GM19395 (cell line): Measurements from ENCODE around the gene VPS16.

Source experiments
- ATAC-seq: cut with Tn5 transposase; IDR thresholded peaks from one replicate; pipeline ENCODE4 v1.9.1; 2021; ENCODE audit warnings: mild to moderate bottlenecking, moderate library complexity; ENCODE audit not compliant: unreplicated experiment

VPS16 gene

GRCh38 chr20:2867081-2867864, 26.7 kb downstream of the VPS16 start:
- no peak for ATAC-seq

GRCh38 chr20:2869381-2869780, 28.8 kb downstream of the VPS16 start:
- ATAC-seq = no peak

GRCh38 chr20:2871111-2871465, 30.5 kb downstream of the VPS16 start:
- ATAC-seq = no peak

DNA sequence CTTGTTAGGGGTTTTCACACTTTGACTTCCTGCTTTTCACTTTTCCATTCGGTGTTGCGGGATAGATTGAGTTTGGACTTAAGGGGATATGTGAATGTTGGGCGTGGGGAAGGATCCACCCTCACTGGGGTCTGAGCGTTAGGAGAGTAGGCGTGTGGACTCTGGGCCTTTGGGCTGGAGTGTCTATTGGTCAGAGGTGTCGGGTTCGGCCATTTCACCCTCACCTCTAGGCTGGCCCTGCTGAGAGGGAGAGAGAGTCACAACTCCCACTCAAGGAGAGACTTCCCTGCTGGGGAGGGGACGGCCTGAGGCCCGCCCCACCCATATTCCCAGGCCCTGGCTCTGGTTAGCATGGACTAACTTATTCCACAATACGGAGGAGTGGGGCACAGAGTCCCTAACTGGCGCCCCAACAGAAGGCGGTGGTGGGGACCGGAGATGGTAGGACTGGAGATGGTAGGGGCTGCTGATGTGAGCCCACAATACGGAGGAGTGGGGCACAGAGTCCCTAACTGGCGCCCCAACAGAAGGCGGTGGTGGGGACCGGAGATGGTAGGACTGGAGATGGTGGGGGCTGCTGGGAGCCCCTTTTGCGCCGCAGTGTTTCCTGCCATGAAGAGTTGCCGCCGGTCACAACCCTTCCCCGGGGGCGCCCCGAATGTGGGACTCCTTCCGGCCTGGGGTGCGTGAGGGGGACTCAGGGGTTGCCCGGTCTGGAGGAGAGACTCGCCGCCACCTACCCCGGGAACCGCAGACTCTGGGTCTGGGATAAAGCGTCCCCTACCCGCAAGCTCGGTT, 31.3 kb downstream of the VPS16 start:
- no peak for ATAC-seq

DNA sequence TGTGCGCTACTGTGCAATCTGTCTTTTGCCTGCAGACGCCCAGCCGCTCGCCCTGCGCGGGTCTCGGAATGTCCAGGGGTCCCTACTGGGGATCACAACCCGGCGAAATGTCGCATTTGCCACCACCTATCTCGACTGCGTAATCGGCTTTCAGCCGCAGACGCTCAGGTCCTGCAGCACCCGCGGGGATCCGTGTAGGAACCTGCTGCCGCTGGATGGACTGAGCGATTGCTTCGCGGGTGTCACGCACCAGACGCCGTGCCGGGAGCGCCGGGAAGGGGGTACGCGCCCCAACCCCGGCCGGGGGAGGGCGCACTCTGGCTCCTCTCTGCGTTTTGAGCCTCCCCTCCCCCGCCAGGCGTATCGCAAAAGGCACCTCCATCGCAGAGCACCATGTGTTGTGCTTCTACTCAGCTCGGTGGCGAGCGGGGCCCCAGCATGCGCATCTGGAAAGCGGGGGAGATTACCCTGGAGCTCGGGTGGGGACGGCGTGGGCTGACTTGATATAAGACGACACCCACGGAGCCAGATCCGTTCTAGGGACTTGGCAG, 32.0 kb downstream of the VPS16 start:
- peak; percentile 33 for ATAC-seq

DNA sequence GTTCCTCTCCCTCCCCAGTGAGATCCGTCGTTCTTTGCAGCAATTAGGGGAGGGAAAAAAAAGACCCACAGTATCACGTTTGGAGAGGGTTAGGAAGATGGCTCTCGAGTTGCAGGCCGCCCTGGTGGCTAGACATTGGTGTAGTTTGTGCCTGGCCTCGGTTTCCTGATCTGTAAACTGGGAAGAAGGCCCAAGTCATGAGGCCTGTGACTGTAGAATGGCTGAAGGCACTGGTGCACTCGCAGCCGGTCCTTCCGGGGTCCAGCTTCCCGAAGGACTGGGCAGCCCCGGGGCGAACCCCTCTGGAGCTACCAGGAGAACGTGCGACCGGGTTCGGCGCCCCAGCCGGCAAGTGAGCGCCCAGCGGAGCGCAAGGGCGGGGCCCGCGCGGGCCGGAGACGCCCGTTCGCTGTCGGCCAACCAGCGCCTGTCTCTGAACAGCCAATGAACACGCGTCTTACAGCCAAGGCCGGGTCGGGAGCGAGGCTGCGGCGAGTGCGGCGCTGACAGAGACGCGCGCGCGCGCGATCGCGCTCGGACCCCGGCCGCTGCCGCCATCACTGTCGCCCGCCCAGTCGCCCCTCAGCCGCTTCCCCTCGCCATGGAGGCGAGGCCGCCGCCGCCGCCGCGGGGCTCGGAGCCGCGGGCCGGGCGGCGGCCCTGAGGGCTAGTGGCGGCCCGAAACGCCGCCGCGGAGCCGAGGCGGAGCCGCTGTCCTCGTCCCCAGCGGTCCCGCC, 32.6 kb downstream of the VPS16 start, which contains the start of gene PTPRA:
PTPRA (plus strand) TSS at position 472 of the 737 bp plus-strand sequence. CDS start 90,797 bp downstream, outside the sequence.
- ATAC-seq = peak; percentile 90

DNA sequence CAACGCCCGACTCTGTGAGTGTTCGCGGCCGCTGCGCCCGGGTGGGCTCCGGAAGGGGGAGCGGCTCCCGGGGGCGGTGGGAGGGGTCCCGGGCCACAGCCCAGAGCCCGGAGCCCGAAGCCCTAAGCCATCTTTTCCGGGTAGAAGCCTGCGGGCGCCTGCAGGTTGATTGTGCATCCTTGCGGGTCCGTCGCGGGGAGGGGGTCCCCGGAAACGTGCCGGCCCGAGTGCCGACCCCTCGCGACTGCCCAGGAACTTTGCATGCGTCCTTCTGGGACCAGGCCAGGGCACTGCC, 33.1 kb downstream of the VPS16 start:
- ATAC-seq = peak; percentile 41

GRCh38 chr20:2874456-2874855, 33.9 kb downstream of the VPS16 start:
- ATAC-seq = no peak

- no peak for ATAC-seq
Observed at GRCh38 chr20:2875690-2876203, 35.2 kb downstream of the VPS16 start.

DNA sequence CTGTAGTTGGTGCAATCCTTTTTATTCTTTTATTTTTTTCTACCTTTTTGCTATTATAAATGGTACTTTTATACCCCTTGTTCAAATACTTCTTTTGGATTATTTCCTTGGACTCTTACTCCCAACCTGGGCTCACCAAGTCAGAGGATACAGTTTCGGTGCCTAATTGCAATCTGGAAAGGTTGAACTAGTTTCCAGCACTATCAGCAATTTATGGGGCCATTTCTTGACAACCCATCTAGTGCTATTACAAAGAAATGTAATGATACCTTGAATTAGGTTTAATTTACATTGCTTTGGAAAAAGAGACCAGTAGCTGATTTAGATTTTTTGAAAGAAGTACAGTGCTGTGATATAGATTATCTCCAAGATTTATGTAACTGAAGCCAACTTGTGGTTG, 38.0 kb downstream of the VPS16 start:
- no peak for ATAC-seq

DNA sequence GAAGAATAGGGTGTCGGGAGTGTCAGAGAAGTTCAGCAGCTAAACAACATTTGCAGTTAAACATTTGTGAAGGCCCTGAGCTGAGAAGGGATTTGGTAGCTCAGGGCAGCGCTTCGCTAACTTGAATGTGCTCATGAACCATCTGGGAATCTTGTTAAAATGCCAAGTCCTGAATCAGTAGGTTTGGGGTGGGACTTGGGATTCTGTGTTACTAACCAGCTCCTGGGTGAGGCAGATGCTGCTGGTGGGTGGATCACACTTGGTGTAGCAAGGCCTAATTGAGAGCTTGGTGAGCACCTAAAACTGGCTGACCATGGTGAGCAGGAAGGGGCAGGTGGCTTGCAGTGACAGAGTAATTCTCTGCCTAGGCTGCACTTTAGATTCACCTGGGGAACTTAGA, 38.6 kb downstream of the VPS16 start:
- ATAC-seq = no peak

DNA sequence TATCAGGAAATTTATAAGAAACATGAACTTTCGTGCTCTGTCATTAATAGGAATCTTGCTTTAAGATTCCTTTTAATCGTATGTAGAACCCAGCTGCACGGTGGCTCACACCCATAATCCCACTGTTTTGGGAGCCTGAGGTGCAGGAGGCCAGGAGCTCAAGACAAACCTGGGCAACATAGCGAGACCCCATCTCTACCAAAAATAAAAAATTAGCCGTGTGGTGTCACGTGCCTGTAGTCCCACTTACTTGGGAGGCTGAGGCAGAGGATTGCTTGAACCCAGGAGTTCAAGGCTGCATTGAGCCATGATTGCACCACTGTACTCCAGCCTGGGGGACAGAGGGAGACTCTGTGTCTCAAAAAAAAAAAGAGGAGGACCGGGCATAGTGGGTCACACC, 40.1 kb downstream of the VPS16 start:
- ATAC-seq = no peak

GRCh38 chr20:2883726-2884637, 43.4 kb downstream of the VPS16 start:
- no peak for ATAC-seq

GRCh38 chr20:2887715-2888114, 47.2 kb downstream of the VPS16 start:
- ATAC-seq = no peak

GRCh38 chr20:2888224-2888955, 47.8 kb downstream of the VPS16 start:
- no peak for ATAC-seq

- no peak for ATAC-seq
Observed at GRCh38 chr20:2889209-2889608, 48.7 kb downstream of the VPS16 start.

DNA sequence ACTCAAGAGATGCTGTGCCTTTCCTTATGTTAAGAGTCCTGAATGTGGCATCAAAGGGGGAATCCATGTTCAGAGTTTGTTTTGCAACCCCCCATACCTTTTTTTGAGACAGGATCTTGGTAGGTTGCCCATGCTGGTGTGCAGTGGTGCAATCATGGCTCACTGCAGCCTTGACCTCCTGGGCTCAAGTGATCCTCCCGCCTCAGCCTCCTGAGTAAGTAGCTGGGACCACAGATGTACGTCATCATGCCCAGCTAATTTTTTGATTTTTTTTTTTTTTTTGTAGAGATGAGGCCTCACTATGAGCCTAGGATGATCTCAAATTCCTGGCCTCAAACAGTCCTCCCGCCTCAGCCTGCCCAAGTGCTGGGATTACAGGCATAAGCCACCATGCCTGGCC, 49.3 kb downstream of the VPS16 start:
- no peak for ATAC-seq

DNA sequence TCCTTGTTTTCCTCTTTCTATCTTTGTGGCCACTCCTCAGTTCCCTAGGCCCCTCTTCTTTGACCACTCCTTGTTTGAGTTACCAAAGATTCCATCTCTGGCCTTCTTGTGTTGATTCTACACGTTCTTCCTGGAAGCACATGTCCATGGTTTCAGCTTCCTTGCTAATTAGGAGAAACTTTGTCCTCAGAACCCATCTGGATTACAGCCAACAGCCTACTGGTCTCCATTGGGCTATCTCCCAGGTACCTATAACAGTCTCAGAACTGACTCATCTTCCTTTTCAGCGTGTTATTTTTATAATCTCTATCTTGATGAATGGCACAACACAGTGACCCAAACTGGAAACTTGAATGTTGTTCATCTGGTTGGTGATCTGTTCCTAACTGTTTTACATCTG, 50.2 kb downstream of the VPS16 start:
- ATAC-seq = no peak

DNA sequence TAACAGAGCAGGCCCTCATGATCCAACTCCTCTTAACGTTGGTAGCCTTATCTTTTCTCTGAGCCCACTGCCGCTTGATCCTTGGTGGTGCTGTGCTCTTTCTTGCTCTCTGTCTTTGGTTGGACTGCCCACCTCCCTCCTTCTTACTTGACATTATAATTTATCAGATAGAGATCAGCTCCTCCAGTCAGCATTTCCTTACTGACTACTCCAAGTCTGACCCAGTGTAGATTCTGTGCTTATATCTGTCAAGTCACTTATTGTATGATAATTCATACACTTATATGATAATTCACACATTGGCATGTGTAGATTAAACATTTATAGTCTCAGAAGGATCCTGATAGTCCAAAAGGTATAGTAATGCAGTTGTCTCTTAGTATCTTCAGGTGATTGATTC, 50.8 kb downstream of the VPS16 start:
- ATAC-seq = no peak

DNA sequence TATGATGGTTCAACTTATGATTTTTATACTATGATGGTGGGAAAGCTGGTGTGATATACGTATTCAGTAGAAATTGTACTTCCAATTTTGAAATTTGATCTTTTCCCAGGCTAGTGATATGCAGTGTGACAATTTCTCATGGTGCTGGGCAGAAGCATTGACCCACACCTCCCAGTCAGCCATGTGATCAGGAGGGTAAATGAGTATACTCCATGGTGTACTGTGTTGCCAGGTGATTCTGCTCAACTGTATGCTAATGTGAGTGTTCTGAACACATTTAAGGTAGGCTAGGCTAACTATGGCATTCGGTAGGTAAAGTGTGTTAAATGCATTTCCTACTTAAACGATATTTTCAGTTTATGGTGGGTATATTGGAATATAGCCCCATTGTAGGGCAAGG, 51.8 kb downstream of the VPS16 start:
- ATAC-seq = no peak
